Adipose tissue (tissue), 3 donors: ENCODE measurements around the gene ISCU. TPM values are rescaled to one million over a fixed set of nuclear protein-coding genes. Genes with fewer than 3 reads are reported as not detected.

ENCODE experiments used
- H3K27ac ChIP-seq: one replicate; pipeline ENCODE4 v1.5.1; 2013; ENCODE audit warnings: low read depth, low read length
- WGBS, 3 donors: extraction: QIAGEN DNeasy Blood & Tissue Kit; methylation state at CpG; one replicate each; pipeline ENCODE4 v1.1.7; 2013; 5-methylcytosine and 5-hydroxymethylcytosine counted together
- polyA plus RNA-seq, 3 donors: library from polyadenylated mRNA; stranded (reverse); fragments of 200-250 nt; gene quantifications; one replicate each; pipeline ENCODE4 v1.2.3, GENCODE V29; 2013
- donor health status: healthy with polysubstance abuse.
- donor health status: Bipolar disorder and iron deficiency.
- donor health status: healthy.

The ISCU gene
- polyA plus RNA-seq, 3 donors = 59.0 to 267 (median 184) TPM

- 44 to 58% (median 58%) methylated on average over 10 of the region's 10 CpGs for WGBS, 3 donors
- no peak overlapping the region for H3K27ac ChIP-seq
These were observed 34.6 kb downstream of the ISCU start for GRCh38 chr12:108596854-108597558.

- H3K27ac ChIP-seq = no peak within 1 kb of the TSS
- 31 to 38% (median 34%) methylated on average over 25 to 27 of the region's 27 CpGs for WGBS, 3 donors
These were observed 35.4 kb downstream of the ISCU start, which contains the start of gene TMEM119 for GRCh38 chr12:108597559-108598471. Gene TMEM119 (minus strand): TSS chr12:108598084. CDS start chr12:108592383, 5,701 bp downstream.

DNA sequence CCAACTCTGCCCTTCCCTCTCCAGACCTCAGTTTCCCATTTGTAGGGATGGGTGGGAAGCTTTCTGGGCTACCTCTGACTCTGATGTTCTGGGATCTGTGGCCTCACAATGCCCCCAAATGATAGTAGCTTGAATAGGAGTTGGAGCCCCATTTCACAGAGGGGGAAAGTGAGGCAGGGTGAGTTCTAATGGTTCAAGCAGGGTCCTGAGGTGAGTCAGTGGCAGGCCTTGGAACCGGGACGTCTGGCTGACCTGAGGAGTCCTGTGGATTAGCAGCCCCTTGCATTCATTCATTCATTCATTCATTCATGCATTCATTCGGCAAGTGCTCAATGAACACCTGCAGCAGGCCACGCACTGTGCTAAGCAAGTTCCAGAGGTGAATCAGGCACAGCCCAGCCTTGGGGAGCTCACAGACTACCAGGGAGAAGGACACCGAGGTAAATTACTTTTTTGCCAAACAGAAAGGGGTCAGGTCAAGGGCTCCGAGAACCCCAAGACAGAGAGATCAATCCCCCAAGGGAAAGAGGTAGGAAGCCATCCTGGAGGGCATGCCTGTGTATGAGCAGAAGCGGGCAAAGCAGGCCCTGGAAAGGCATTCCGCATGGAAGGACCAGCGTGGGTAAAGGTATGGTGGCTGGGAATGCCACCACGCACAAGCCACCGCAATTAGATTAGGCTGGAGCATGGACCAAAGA lies 36.3 kb downstream of the ISCU start:
- 85 to 94% (median 93%) methylated on average over 11 of the region's 11 CpGs for WGBS, 3 donors
- no peak overlapping the region for H3K27ac ChIP-seq

- WGBS, 3 donors = 56 to 85% (median 85%) methylated on average over 6 of the region's 6 CpGs
- H3K27ac ChIP-seq = no peak overlapping the region
These were observed 37.1 kb downstream of the ISCU start for GRCh38 chr12:108599541-108599940.

GRCh38 chr12:108599948-108600701 lies 37.7 kb downstream of the ISCU start:
- H3K27ac ChIP-seq = no peak overlapping the region
- WGBS, 3 donors = 66 to 92% (median 84%) methylated on average over 10 of the region's 10 CpGs

DNA sequence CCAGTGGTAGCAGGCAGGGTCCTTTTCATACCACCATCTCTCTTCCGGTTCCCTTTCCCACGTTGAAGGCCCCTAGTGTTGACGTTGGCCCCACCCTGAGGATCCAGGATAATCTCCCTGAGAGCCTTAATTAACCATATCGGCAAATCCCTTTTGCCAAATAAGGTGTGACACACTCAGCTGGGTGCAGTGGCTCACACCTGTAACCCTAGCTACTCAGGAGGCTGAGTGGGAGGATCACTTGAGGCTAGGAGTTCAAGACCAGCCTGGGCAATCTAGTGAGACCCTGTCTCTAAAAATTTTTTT lies 38.3 kb downstream of the ISCU start:
- 41 to 77% (median 73%) methylated on average over 4 of the region's 4 CpGs for WGBS, 3 donors
- H3K27ac ChIP-seq = no peak overlapping the region

DNA sequence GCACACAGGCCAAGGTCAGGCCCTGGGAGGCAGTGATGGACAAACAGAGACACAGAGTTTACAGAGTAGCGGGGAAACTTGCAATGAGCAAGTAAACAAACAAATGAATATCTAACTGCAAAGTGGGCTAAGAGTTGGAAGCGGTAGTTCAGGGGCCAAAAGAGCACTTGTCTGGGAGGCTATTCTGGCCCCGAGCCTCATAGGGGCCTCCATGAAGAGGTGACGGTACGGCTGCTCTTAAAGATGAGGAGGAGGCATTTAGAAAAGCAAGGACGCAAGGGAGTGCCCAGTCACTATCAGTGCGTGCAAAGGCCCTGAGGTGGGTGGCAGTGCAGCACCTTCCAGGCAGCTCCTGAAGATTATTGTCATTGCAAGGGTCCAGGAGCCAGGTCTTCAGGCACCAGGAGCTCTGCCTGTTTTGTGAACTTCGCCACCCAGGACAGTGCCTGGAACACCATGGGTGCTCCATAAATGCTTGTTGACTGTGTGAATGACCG lies 39.9 kb downstream of the ISCU start:
- no peak overlapping the region for H3K27ac ChIP-seq
- WGBS, 3 donors = 94 to 97% (median 96%) methylated on average over 9 of the region's 9 CpGs

- no peak overlapping the region for H3K27ac ChIP-seq
- WGBS, 3 donors = 75 to 94% (median 94%) methylated on average over 8 to 15 of the region's 15 CpGs
These were observed 40.7 kb downstream of the ISCU start for GRCh38 chr12:108602976-108603704.

DNA sequence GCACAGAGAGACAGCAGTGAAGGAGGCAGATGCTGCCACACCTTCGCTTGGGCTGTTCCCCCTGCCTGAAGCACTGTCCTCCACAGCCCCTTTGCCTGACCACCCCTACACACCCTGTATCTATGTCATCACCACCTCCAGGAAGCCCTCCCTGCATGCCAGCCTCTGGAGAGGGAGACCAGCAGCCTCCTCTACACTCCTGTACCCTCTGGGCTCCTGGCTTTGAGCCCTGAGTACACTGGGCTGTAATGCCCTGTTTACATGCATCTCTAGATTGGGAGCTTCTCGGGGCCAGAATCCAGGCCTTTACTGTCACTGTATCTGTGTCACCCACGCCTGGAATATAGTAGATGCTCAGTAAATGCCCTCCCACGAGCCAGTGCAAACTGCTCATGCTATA lies 41.3 kb downstream of the ISCU start:
- WGBS, 3 donors = 79 to 92% (median 89%) methylated on average over 4 of the region's 4 CpGs
- H3K27ac ChIP-seq = no peak overlapping the region

- no peak overlapping the region for H3K27ac ChIP-seq
- WGBS, 3 donors = 31 to 60% (median 58%) methylated on average over 14 of the region's 14 CpGs
These were observed 42.0 kb downstream of the ISCU start for GRCh38 chr12:108604208-108604941.

DNA sequence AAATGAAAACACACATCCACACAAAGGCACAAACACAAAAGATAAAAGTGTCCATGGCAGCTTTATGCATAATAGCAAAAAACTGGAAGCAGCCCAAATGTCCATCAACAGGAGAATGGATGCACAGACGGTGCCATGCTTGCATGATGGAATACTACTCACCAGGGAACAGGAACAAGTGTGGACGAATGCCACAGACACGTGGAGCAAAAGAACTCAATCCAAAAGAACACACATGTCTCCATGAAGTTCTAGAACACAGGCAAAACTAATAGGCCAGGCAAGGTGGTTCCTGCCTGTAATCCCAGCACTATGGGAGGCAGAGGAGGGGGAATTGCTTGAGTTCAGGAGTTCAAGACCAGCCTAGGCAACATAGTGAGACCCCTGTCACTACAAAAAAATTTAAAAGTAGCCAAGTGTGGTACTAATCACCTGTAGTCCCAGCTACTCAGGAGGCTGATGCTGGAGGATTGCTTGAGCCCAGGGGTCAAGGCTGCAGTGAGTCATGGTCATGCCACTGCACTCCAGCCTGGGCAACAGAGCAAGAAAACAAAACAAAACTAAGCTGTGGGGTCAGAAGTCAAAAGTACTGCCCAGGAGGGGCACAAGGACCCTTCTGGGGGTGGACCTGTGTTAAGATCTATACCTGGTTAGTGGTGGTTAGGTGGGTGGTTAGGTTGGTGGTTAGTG lies 42.7 kb downstream of the ISCU start:
- WGBS, 3 donors = 53 to 70% (median 67%) methylated on average over 3 of the region's 3 CpGs
- no peak overlapping the region for H3K27ac ChIP-seq

GRCh38 chr12:108605690-108606406 lies 43.5 kb downstream of the ISCU start:
- 84 to 96% (median 94%) methylated on average over 4 of the region's 4 CpGs for WGBS, 3 donors
- no peak overlapping the region for H3K27ac ChIP-seq

- H3K27ac ChIP-seq = no peak overlapping the region
- 73 to 85% (median 79%) methylated on average over 9 of the region's 9 CpGs for WGBS, 3 donors
These were observed 44.1 kb downstream of the ISCU start for GRCh38 chr12:108606492-108606891.

DNA sequence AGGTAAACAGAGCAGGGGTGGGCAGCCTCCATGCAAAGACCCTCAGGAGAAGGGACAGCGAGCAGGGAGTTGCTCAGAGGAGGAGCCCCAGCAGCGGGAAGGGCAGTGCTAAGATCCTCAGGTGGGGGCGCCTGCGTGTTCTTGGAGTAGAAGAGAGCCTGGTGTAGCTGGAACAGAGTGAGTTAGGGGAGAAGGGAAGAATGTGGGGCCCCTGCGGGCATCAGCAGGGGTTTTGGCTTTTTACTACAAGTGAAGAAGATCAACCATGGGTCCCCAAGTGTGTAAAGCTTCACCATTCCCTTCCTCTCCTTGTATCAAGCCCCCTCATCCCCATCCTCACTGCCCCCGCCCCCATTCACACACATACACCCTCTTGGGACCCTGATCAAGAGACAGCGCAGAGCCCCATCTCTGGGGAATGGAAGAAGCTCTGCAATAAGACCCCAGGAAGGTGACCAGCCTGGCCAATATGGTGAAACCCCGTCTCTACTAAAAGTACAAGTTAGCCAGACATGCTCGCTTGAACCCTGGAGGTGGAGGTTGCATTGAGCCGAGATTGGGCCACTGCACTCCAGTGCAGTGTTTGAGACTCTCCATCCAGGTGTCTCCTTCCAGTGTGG lies 45.7 kb downstream of the ISCU start:
- WGBS, 3 donors = 73 to 94% (median 92%) methylated on average over 10 of the region's 10 CpGs
- H3K27ac ChIP-seq = no peak overlapping the region

DNA sequence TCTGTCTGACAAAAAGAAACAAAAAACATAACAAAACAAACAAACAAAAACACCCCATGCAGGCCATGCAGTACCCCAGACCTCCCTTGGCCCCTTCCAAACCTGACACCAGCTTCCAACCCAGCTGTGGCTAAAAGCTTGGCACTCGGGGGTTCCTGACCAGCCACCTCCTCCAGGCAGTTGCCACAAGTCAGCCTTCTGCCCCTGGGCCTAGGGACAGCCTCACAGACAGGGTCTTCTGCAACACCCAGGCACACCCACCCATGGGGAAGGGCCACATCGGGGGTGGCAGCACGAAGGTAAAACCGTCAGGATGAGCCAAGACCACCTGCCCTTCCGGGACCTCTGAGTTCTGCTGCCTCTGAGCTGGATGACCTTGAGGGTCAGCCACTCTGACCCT lies 46.2 kb downstream of the ISCU start:
- H3K27ac ChIP-seq = no peak overlapping the region

More for the DNA sequence above, 46.2 kb downstream of the ISCU start:
- WGBS, 3 donors = 65 to 85% (median 73%) methylated on average over 5 of the region's 5 CpGs
